AG09319 (cell line): ENCODE results near the gene BMP3.

ENCODE experiments used
- DNase-seq: peaks from one replicate; pipeline ENCODE4 v3.0.0-alpha.2; 2010; ENCODE audit warnings: low read depth; ENCODE audit errors: extremely low read depth
- CTCF ChIP-seq: IDR thresholded peaks from 2 replicates; pipeline ENCODE4 v1.5.1; 2011; ENCODE audit warnings: low read depth, mild to moderate bottlenecking, inconsistent platforms, low read length, moderate library complexity

The BMP3 gene

GRCh38 chr4:81049907-81050306, 19.4 kb downstream of the BMP3 start:
- no peak for TF ChIP-seq CTCF
- DNase-seq = no peak

- TF ChIP-seq CTCF = peak; percentile 82
- no peak for DNase-seq
Measured at GRCh38 chr4:81052119-81053068, 21.9 kb downstream of the BMP3 start.

DNA sequence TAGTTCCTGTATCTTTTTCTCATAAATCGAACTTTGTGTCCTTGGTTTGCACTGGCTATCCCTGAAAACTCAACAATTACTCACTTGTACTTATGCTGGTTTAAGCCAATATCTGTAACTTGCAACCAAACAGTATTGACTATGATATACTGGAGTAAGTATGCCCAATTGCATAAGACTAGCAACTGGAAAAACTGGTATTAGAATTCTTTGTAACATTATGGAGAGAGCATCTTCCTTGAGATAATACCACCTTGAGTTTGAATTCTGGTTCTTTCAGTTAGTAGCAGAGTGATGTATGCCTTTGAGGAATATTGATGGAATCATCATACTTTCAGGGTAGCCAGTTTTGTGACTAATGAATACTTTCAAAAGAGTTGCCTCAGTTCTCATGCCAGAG, 28.1 kb downstream of the BMP3 start:
- TF ChIP-seq CTCF = no peak
- no peak for DNase-seq

DNA sequence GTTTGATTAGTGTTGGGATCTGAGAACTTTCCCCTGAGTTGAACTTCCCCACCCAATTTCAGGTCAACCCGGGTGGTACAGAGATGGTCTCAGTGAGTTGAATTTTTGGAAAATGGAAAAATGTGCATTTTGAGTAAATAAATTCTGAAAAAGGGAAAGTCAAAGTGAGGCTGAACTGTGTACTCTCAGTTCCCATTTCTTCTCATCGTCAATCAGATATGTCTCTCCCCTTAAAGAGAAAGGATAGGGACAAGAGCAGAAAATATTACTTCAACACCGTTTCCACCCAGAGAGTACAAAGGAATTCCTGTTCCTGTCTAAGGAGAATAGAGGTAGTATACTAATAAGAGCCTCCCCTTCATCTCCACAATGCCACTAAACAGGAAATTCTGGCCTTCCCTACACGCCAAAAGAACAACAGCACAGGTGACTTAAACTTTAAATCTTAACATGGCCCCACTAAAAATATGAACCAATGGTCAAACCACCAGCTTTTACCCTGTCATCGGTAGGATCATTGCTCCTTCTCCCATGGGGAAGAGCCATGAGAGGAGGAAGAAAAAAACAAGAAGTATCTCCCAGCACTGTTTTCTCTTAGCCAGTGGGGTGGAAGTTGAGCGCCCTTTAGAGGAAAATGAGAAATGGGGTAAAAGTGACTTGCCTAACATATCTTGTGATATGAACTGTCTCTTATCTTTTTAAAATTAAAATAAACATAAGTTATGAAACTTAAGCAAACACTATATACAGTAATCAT, 30.3 kb downstream of the BMP3 start:
- DNase-seq = no peak
- no peak for TF ChIP-seq CTCF

DNA sequence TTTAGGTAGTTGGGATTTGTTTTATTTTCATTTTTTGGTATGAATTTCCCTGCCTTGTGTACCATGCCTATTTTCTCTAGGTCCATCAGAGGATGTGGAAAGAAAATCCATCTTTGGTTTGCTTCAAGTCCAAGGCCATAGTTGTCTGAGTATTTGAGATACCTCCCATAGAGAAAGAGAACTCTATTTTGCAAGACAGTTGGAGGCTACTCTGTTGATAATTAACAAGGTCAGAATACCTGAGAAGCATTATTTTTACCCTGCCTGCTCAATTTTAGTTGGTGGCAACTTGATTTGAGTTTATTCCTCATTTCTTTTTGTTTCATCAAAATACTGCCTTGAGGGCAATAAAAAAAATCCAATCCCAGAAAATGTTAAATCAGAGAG, 30.8 kb downstream of the BMP3 start:
- DNase-seq = no peak
- no peak for TF ChIP-seq CTCF

DNA sequence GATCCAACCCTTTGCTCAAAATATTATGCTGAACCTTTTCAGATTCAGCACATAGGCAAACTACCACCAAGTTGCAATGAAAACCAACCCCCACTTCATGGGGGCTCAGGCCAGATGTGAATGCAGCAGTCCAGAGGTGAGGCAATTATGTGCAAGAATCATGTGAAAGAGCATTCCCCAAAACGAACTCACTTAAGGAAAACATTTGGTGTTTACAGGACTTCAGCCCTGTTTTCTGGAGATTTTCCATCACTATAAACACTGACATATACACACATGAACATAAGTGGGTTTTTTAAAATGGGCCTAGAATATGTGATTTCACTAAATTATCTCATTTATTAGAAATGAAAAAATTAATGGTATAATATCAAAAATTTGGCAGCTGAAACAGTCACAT, 31.5 kb downstream of the BMP3 start:
- DNase-seq = no peak
- TF ChIP-seq CTCF = no peak

- no peak for DNase-seq
- no peak for TF ChIP-seq CTCF
Measured at GRCh38 chr4:81065446-81065845, 34.9 kb downstream of the BMP3 start.
